ENCODE data around the gene SEC11C.

DNA sequence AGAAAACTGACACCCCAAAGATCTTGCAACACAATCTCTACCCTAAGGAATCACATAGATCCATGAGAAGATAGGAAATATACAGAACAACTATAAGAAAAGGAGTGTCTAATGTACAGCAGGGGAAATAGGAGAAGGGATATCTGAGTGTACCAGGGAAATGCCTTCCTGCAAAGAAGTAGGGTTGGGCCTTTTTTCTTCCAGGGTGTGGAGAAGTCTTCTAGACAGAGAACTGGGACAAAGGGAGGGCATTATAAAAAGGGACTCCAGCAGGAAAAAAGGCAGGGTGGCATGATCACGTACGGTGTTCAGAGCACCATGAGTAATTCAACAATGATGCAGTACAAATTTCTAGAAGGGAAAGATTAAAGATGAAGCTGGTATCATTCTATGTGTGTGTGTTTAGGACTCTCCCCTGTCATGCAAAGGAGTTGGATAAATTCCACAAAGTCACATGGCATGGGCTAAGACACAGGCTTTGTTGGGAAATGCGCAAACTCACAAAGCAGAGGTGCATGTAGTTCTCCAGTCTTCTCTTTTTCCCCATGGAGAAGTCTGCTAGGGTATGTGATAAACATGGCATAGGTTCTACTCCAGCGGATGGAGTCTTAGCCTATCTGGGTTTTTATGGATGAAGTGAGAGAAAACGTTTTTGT is 6.7 kb upstream of the SEC11C start:
- no peak for TF ChIP-seq CTCF (IDR thresholded peaks at IDR 0.05; ENCODE audit: low read depth, low read length)
- no peak for TF ChIP-seq POLR2A (IDR thresholded peaks at IDR 0.05; ENCODE audit: extremely low read depth, insufficient read length)

Data from NB4 (cell line).